Peyer's patch (tissue), 4 donors: ENCODE results near the gene OR6B3. TPM values are rescaled to one million over a fixed set of nuclear protein-coding genes. Genes with fewer than 3 reads are reported as not detected.

Experiments used
- DNase-seq, 3 donors: peaks; one replicate each; pipeline ENCODE4 v3.0.0-alpha.2; 2017 to 2019
- H3K27ac ChIP-seq, 4 donors: fragments of 200-600 bp; sonication (generic); one replicate each; pipeline ENCODE4 v1.5.1; 2016 to 2019
- H3K27me3 ChIP-seq, 2 donors: fragments of 200-600 bp; sonication (generic); one replicate each; pipeline ENCODE4 v1.5.1; 2019
- H3K36me3 ChIP-seq, 3 donors: fragments of 200-600 bp; sonication (generic); one replicate each; pipeline ENCODE4 v1.5.1; 2016 to 2019
- H3K4me1 ChIP-seq, 4 donors: fragments of 200-600 bp; sonication (generic); one replicate each; pipeline ENCODE4 v1.5.1; 2016 to 2019
- H3K4me3 ChIP-seq, 4 donors: fragments of 200-600 bp; sonication (generic); 1 replicate in 3 of 4; 2 replicates in 1 of 4; pipeline ENCODE4 v1.5.1; 2016 to 2019; ENCODE audit warnings: mild to moderate bottlenecking in 1 of 4
- H3K9me3 ChIP-seq, 4 donors: fragments of 200-600 bp; sonication (generic); one replicate each; pipeline ENCODE4 v1.5.1; 2016 to 2019; ENCODE audit warnings: mild to moderate bottlenecking in 1 of 4
- CTCF ChIP-seq, 6 experiments: fragments of 450-650 bp in 4 of 6; fragments of 200-600 bp in 2 of 6; sonication (generic) in 1 of 6; IDR thresholded peaks; one replicate each; pipeline ENCODE4 v1.5.1; 2017 to 2019; ENCODE audit warnings: antibody characterized with exemption in 6 of 6, mild to moderate bottlenecking in 3 of 6, moderate library complexity in 1 of 6
- POLR2A ChIP-seq, 2 donors: fragments of 450-650 bp; IDR thresholded peaks; one replicate each; pipeline ENCODE4 v1.5.1; 2017; ENCODE audit warnings: antibody characterized with exemption in 2 of 2, mild to moderate bottlenecking in 2 of 2, moderate library complexity in 2 of 2
- total RNA-seq, 4 donors: library from RNA; depleted of rRNA; stranded (reverse); fragments of >200 nt; gene quantifications; one replicate each; pipeline ENCODE4 v1.1.0, GENCODE V29; 2016

The OR6B3 gene
- total RNA-seq, 4 donors from 2014 or later = not detected

GRCh38 chr2:240066489-240066888, 13.2 kb upstream of the OR6B3 start:
- no peaks in the 10 kb centered on the region for H3K27me3 ChIP-seq
- no peak overlapping the region for H3K27ac ChIP-seq
- DNase-seq = no peak
- no peaks in the 10 kb centered on the region for H3K4me1 ChIP-seq
- no peaks in the 10 kb centered on the region for H3K9me3 ChIP-seq
- TF ChIP-seq POLR2A (IDR thresholded peaks at IDR 0.05) = no peak
- no peak for TF ChIP-seq CTCF (IDR thresholded peaks at IDR 0.05)
- no peaks in the 10 kb centered on the region for H3K36me3 ChIP-seq
- no peak overlapping the region for H3K4me3 ChIP-seq

- no peak for DNase-seq
Observed at GRCh38 chr2:240064898-240065297, 11.6 kb upstream of the OR6B3 start.

GRCh38 chr2:240060977-240061591, 7.8 kb upstream of the OR6B3 start:
- TF ChIP-seq CTCF (IDR thresholded peaks at IDR 0.05) = peak in 5 of 6 experiments; percentile 51 to 75 (median 67)
- TF ChIP-seq POLR2A (IDR thresholded peaks at IDR 0.05) = no peak
- Histone ChIP-seq H3K27me3 (no peaks in the 10 kb centered on the region), H3K4me3 (no peak overlapping the region), H3K4me1 (no peaks in the 10 kb centered on the region), H3K9me3 (no peaks in the 10 kb centered on the region), H3K36me3 (no peaks in the 10 kb centered on the region), H3K27ac (no peak overlapping the region)
- DNase-seq = peak in 2 of 3 donors; percentile 35 to 70

More at GRCh38 chr2:240064898-240065297, 11.6 kb upstream of the OR6B3 start:
- Histone ChIP-seq H3K36me3 (no peaks in the 10 kb centered on the region), H3K4me1 (no peaks in the 10 kb centered on the region), H3K27me3 (no peaks in the 10 kb centered on the region), H3K27ac (no peak overlapping the region), H3K9me3 (no peaks in the 10 kb centered on the region), H3K4me3 (no peak overlapping the region)
- TF ChIP-seq POLR2A (IDR thresholded peaks at IDR 0.05) (no peak), CTCF (IDR thresholded peaks at IDR 0.05) (no peak)

- H3K27me3 ChIP-seq = no peaks in the 10 kb centered on the region
- TF ChIP-seq CTCF (IDR thresholded peaks at IDR 0.05) (no peak), POLR2A (IDR thresholded peaks at IDR 0.05) (no peak)
Observed at GRCh38 chr2:240056678-240057077, 3.4 kb upstream of the OR6B3 start.

GRCh38 chr2:240055177-240055917, 2.0 kb upstream of the OR6B3 start:
- DNase-seq = no peak
- no peak for TF ChIP-seq CTCF (IDR thresholded peaks at IDR 0.05)
- Histone ChIP-seq H3K27ac (no peak overlapping the region), H3K27me3 (no peaks in the 10 kb centered on the region), H3K9me3 (no peaks in the 10 kb centered on the region), H3K36me3 (no peaks in the 10 kb centered on the region), H3K4me3 (no peak overlapping the region), H3K4me1 (no peaks in the 10 kb centered on the region)

More at GRCh38 chr2:240056678-240057077, 3.4 kb upstream of the OR6B3 start:
- Histone ChIP-seq H3K4me1 (no peaks in the 10 kb centered on the region), H3K9me3 (no peaks in the 10 kb centered on the region), H3K4me3 (no peak overlapping the region), H3K36me3 (no peaks in the 10 kb centered on the region), H3K27ac (no peak overlapping the region)
- no peak for DNase-seq
